ENCODE results near the gene SLC2A11.

The SLC2A11 gene

DNA sequence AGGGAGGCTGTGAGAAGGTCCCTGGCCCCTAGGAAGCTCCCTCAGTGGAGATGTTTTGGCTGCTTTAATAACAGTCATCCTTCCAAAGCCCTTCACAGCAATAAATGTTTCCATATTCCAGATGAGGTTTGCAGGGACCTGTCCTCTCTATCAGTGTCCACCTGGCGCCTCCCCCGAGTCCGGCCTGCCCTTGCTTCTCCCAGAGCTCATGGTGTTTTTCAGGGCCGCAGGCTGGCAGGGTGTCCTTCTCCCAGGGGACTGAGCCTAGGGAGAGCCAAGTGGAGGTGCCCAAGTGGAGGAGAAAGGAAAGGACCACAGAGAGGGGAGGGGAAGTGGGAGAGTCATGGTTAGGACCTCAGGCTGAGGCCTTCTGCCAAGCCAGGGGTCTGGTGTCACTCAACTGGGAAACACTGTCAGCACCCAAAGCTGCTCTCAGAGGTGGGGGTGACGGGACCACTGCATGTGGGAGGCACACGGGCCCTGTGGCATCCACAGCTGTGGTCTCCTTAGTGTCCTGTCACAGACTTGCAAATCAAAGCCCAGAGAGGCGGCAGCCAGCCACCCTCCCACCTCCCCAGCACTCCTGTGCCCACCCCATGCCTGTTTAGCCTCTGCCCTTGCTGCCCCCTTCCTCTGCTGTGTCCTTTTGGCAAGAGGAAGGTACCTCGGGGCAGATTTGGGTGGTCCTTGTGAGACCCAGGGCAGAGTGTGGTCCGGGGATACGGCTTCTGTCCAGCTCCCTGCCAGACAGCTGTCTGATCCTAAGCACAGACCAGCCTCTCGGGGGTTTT is 25.3 kb upstream of the SLC2A11 start:
- DNase-seq (ENCODE audit: low read depth): no peak

DNA sequence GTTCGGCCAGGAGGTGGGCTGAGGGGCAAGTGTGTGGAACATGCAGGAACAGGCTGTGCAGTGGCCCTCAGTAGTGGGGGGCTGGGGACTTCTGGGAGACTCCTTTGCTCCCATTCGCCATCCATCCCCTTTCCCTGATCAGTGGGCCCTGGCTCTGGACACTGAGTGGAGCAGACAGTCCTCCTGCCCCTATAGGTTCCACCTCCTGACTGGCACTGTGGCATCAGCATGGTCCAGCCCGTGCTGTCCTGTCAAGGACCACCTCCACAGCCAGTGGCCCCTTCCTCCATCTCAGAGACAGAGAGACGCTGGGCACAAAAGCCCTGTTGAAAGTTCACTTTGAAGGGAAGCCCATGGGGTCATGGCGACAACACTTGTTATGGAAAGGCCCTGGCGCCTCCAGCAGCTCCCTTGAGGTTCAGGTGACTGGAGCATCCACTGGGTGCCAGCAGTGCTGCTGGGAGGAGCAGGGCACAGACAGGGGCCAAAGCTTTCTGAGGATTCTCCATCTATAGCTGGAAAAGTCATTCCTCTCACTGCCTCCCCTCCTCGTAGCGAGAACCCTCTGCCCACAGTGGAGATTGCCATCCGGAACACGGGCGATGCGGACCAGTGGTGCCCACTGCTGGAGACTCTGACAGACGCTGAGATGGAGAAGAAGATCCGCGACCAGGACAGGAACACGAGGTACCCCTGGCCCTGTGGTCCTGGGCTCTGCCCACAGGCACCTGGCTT is 24.5 kb upstream of the SLC2A11 start:
- DNase-seq (ENCODE audit: low read depth): no peak

GRCh38 chr22:23833911-23834317 is 23.8 kb upstream of the SLC2A11 start:
- DNase-seq (ENCODE audit: low read depth): no peak

GRCh38 chr22:23834406-23834792 is 23.3 kb upstream of the SLC2A11 start:
- no peak for DNase-seq (ENCODE audit: low read depth)

DNA sequence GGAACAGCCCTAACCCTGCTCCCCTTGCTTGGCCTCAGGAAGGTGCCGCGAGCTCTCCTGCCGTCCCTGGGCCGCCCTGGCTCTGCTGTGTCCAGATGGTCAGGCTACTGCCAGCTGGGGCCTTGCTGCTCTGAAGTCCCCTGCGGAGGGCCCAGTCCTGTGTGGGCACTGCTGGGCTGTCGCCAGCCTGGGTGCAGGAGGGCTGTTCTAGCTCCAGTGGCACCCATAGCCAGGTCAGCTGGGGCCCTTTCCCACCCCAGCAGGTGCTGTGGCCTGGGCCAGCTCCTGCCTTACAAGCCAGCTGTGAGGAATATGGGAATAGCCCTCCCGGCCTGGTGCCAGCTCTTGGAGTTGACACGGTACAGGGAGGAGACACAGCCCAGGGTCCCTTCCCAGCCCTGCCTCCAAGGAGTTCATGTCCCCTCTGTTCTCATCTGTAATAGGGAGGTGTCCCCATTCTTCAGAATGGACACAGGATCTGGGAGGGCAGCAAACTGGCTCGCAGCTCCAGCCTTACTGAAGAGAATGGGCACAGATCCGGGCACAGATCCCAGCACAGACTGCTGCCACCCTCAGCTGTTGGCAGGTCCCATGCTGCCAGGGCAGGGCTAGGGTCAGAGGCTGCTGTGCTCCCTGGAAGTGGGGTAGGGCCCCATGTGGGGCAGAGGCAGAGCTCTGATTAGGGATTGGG is 22.7 kb upstream of the SLC2A11 start:
- no peak for DNase-seq (ENCODE audit: low read depth)

DNA sequence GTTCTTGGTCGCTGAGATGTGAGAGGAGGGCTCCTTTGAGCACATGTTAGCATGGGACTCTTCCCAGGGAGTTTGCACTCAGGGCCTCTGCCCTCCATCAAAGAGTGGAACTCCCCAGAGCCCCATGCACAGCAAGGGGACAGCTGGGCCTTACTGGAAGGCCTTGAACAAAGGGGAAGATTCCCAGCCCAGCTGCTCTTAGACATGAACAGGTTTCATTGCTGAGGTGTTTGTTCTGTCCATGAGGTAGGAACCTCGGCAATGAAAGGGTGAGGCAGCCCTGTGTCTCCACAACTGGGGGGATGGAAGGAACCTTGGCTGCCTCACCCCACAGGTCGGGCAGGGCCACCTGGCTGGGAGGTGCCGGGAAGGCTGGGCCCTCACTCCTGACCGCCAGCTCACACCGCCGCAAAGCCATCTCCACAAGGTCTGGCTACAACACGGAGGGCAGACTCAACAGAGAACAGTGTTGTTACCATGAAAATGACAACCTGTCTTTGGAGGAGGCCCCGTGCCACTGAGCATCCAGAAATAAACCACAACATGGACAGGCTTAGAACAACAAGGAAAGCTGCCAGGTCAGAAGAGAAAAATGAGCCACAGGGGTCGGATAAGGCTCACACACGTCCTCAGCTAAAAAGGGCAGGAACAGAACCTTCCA is 22.1 kb upstream of the SLC2A11 start:
- DNase-seq (ENCODE audit: low read depth): no peak

DNA sequence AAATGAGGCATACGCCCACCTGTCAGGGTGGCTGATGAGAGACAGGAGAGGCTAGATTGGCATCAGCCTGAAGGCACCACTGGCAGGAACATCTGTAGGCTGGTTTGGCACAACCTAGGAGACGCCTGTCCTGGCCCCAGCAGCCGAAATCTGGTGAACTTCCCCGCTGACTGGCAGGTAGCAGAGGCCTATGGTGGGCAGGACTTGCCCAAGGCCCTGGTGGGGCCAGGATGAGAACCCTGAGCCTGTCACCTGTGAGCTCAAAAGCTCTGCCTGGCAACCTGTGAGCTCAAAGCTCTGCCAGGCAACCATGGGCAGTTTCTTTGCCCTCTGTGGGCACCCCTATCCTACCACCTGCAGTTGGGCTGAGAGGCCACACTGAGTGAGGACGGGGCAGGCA is 21.4 kb upstream of the SLC2A11 start:
- no peak for DNase-seq (ENCODE audit: low read depth)

DNA sequence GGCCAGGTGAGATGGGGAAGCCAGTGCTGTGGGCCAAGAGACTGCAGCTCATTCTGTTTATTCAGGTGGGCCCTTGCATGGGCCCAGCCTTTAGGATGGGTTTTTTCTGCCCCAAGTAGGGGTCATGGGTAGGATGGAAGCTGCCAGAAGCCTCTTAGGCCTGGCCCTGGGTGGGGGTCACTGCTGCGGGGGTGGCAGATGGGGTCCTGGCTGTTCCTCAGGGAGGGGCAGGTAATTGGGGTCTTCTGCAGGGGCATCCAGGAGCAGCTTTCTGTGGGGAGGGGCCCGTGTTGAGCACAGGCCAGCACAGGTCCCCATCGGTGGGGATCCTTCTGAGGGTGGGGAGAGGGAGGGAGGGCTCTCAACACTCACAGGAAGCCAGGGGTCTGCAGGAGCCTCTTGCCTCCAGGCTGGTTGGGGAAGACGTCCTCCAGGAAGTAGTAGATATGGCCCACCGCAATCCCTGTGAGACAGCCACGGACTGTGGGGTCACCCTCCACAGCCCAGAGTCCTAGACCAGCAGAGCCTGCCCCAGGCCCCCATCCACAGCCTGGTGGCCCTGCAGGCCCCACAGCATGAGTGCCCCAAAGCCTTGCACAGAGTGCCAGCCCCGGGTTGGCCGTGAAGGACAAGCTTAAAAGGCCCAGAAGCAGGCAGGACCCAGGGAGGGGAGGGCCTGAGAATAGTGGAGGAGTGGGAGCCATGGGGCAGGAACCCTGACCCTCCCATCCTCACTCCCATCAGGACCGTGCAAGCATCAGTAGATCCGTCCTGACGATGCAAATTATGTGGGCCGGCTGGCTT is 20.8 kb upstream of the SLC2A11 start:
- DNase-seq (ENCODE audit: low read depth): no peak

DNA sequence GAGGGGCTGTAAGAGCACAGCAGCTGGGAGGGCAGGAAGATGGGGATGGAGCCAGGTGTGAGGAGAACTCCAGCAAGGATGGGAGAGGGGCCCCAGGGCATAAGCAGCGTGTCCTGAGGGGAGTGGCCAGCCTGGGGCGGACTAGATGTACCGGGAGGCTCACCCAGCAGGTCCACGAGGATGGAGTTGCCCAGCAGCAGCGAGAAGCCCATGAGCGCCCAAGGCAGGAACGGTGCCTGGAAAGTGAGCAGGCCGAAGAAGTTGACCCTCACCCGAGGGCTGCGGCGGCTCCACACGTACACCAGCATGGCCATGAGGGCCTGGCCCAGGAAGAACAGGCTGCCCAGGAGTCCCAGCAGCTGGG is 20.2 kb upstream of the SLC2A11 start:
- no peak for DNase-seq (ENCODE audit: low read depth)

DNA sequence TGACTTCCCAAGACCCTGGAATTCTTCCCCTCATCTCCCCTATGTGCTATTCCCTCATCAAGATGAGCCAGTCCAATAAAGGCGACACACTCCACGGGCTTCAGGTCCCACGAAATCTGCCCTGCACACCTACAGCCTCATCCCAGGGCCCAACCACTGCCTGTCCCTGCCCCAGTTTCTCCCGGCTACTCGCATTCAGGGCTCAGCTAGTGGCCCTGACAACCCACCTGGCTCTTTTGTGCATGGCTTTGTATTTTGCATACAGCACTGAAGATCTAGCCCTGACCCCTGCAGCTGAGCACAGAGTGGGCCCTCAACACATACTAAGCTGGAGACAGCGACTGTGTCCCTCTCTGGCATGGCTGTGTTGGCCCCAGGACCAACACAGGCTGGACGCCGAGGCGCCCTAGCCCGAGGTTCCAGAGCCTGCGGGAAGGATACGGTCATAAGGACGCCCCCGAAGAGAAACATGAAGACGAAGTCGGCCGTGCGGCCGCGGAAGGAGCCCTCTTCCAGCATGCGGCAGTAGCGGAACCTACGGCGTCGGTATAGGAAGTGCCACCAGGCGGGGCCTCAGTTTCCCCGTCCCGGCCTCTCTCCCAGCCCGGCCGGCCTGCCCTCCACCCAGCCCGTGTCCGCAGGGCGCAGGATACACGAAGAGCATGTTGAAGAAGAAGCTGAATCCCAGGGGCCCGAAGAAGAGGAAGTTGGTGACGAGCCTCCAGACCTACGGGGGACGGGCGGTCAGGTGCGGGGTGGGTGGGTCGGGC is 19.6 kb upstream of the SLC2A11 start:
- DNase-seq (ENCODE audit: low read depth): no peak

DNA sequence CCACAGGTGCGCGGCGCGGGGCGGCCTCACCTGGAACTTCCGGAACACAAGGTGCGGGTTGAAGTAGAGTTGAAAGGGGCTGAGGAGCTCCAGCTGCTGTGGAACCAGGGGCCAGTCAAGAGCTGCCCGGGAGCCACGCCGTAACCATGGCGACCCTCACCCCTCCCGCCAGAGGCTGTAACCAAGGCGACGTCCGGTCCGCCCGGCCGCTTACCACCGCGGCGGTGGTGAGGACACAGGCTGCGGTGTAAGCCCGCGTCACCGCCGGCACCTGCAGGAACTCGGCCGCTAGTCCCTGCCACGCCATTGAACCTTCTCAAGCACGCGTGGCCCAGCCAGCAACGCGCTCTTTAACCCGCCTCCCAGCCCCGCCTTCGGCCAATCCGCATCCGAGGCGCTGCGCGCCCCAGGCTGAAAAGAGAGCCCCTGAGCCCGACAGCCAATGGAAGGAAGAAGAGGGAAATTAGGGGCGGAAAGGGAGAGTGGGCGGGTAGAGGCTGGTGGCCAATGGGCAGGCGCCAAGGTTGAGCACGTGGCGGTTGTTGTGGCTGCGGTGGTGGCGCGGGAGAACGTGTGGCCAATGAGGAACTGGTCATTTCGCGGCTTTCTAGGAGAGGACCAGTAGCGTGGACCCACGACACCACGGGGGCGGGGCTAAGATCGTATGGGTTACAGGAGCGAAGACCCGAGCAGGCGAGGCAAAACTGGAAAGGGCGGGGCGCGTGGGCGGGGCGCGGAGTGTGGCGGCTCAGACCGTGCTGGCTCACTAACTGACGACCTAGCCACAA is 18.8 kb upstream of the SLC2A11 start, which contains the start of gene DERL3:
DERL3 (minus strand) TSS at position 326 of the 788 bp plus-strand sequence; CDS start at position 307, 19 bp downstream.
- peak; percentile 91 for DNase-seq (ENCODE audit: low read depth)

DNA sequence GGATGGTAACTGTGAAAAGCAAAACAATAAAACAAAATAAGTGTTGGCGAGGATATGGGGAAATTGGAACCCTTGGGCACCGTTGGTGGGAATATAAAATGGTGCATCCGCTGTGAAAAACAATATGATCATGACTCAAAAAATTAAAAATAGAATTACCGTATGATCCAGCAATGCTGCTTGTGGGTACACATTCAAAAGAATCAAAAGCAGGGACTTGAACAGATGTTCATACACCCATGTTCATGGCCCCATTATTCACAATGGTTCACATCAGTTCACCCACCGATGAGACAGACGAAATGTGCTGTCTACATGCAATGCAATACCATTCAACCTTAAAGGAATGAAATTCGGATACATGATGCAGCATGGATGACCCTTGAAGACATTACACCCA is 17.6 kb upstream of the SLC2A11 start:
- no peak for DNase-seq (ENCODE audit: low read depth)

GRCh38 chr22:23841292-23841691 is 16.4 kb upstream of the SLC2A11 start:
- DNase-seq (ENCODE audit: low read depth): no peak

DNA sequence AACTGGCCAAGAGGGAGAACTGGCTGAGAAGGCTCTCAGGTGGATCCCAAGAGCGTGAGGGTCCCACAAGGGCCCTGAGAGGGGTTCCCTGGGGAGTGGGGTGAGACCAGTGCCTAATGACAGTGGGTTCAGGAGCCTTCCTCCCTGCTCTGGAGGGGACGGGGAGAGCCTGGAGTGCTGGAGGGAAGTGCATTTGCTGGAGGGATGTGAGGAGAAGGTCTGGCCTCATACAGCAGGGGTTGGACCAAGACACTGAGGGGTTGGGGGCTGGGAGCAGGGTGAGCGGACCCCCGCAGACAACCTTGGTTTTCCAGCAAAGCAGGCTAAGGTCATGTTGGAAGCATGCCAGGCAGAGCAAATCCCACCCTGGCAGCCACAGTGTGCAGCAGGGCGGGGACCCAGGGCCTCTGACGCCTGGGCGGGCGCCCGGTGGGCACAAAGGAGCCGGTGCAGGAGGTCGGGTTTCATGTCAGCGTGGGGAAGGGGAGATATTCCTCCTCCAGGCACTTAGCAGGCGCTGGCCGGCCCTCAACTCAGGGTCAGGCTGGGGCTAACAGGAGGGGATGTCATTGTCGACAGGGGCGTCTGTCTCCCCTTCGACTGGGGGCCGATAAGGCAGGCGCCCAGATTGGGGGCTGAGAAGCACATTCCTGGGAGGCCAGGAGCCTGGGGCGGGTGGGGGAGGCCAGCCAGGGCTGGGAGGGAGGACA is 15.8 kb upstream of the SLC2A11 start:
- DNase-seq (ENCODE audit: low read depth): no peak

DNA sequence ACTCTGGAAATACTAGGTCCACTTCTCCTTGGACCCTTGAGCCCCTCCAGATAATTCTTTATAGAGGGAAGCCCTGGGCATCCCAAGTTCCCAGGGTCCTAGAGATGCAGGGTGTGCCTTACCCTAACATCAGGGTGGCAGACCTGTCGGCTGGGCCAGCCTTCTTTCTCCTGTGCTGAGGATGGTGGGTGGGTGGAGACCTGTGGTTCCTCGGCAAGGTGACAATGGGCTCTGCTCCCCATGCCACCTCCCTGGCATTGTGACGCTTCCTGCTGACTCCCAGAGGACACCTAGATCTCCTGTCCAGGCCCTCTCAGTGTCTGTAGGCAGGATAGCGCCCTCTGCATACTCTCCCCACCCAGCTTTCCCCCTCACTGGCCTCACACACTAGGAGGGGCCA is 15.1 kb upstream of the SLC2A11 start:
- no peak for DNase-seq (ENCODE audit: low read depth)

- no peak for DNase-seq (ENCODE audit: low read depth)
Measured at GRCh38 chr22:23844739-23845202, 12.9 kb upstream of the SLC2A11 start.

- no peak for DNase-seq (ENCODE audit: low read depth)
Measured at GRCh38 chr22:23845265-23846080, 12.2 kb upstream of the SLC2A11 start.

- no peak for DNase-seq (ENCODE audit: low read depth)
Measured at GRCh38 chr22:23846081-23846469, 11.6 kb upstream of the SLC2A11 start.
